ENCODE data around the gene MED22. TPM values are rescaled to one million over a fixed set of nuclear protein-coding genes. Genes with fewer than 3 reads are reported as not detected.

Gene MED22
- total RNA-seq, 1 experiment from 2014 or later, result 60.1 TPM

DNA sequence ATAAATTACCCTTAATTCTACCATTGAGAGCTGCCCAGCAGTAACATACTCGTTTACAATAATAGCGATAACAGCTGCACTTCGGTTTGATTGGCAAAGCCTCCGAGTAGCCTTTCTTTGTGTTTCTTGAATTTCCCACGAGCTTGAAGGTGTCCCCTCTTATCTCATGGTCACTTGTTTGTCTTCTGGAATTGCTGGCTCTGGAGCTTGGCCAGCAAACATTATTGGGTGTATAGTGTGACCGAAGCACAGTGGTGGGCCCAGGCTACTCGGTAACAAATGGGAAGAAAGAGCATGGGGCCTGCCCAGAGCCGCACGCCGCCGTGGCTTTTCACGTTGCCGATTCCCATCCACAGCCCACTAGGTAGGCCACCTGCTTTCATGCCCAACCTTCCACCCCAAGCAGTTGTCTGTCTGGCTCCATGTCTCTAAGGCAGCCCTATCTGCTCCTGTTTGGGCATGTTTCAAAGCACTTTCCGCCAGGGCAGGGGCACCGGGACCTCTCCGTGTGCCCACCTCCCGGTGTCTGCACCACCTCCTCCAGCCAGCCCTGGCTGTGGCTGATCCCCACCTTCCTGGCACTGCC, 36.9 kb upstream of the MED22 start:
- Mint-ChIP-seq H3K27ac (ENCODE audit: unreplicated experiment) (no peak overlapping the region), H3K27me3 (ENCODE audit: insufficient read depth, unreplicated experiment) (no peaks in the 10 kb centered on the region), H3K4me1 (ENCODE audit: low read depth, unreplicated experiment) (peaks cover 11% of the 10 kb centered on the region), H3K9me3 (ENCODE audit: unreplicated experiment) (no peaks in the 10 kb centered on the region), H3K36me3 (ENCODE audit: insufficient read depth, unreplicated experiment) (no peaks in the 10 kb centered on the region), H3K4me3 (ENCODE audit: unreplicated experiment) (no peak overlapping the region)
- TF ChIP-seq, protein P1, sequence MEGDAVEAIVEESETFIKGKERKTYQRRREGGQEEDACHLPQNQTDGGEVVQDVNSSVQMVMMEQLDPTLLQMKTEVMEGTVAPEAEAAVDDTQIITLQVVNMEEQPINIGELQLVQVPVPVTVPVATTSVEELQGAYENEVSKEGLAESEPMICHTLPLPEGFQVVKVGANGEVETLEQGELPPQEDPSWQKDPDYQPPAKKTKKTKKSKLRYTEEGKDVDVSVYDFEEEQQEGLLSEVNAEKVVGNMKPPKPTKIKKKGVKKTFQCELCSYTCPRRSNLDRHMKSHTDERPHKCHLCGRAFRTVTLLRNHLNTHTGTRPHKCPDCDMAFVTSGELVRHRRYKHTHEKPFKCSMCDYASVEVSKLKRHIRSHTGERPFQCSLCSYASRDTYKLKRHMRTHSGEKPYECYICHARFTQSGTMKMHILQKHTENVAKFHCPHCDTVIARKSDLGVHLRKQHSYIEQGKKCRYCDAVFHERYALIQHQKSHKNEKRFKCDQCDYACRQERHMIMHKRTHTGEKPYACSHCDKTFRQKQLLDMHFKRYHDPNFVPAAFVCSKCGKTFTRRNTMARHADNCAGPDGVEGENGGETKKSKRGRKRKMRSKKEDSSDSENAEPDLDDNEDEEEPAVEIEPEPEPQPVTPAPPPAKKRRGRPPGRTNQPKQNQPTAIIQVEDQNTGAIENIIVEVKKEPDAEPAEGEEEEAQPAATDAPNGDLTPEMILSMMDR (IDR thresholded peaks at IDR 0.05; ENCODE audit: insufficient read depth in 1 of 2, low read depth in 1 of 2, low read length in 1 of 2, severe bottlenecking in 1 of 2, unreplicated experiment in 1 of 2), result no peak
- intact Hi-C loops (cut with micrococcal nuclease; ENCODE audit: unreplicated experiment), result no loop called here
- no peaks in the 10 kb centered on the region for H3K36me3 ChIP-seq (ENCODE audit: control insufficient read depth, insufficient read depth, low read length)
- no peak overlapping the region for H3K4me3 ChIP-seq (ENCODE audit: low read depth, low read length)
- no TSS peak for BruUV-seq (replicated peaks)
- H3K4me1 ChIP-seq, result no peaks in the 10 kb centered on the region
- H3K27me3 ChIP-seq (replicated peaks; ENCODE audit: control insufficient read depth, insufficient read depth, low read length), result no peaks in the 10 kb centered on the region
- CTCF ChIA-PET, result no interaction called here
- POLR2A ChIA-PET, result interaction anchor here (0.6 kb wide), 1 partner anchor 75 kb away, joined by 6 read pairs; the partner anchor contains the start of gene CACFD1
- no peaks in the 10 kb centered on the region for H3K9me3 ChIP-seq
- no peak for DNase-seq

DNA sequence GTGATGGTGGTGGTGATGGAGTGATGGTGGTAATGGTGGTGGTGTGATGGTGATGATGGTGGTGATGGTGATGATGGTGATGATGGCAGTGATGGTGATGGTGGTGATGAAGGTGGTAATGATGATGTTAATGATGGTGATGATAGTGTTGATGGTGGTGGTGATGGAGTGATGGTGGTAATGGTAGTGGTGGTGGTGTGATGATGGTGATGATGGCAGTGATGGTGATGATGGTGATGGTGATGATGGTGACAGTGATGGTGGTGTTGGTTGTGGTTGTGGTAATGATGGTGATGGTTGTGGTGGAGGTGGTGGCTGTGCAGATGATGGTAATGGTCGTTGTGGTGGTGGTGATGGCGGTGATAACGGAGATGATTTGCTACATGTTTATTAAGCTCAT, 35.5 kb upstream of the MED22 start:
- BruUV-seq (replicated peaks), result no TSS peak
- no peaks in the 10 kb centered on the region for H3K36me3 ChIP-seq (ENCODE audit: control insufficient read depth, insufficient read depth, low read length)
- no peaks in the 10 kb centered on the region for H3K4me1 ChIP-seq
- H3K4me3 Mint-ChIP-seq (ENCODE audit: unreplicated experiment), result no peak overlapping the region
- peaks cover 7% of the 10 kb centered on the region for H3K4me1 Mint-ChIP-seq (ENCODE audit: low read depth, unreplicated experiment)
- TF ChIP-seq, protein P1 (IDR thresholded peaks at IDR 0.05; ENCODE audit: insufficient read depth in 1 of 2, low read depth in 1 of 2, low read length in 1 of 2, severe bottlenecking in 1 of 2, unreplicated experiment in 1 of 2), result no peak
- no peaks in the 10 kb centered on the region for H3K9me3 ChIP-seq
- no peak overlapping the region for H3K27ac Mint-ChIP-seq (ENCODE audit: unreplicated experiment)
- DNase-seq, result no peak
- POLR2A ChIA-PET, result interaction anchor here (0.6 kb wide), 1 partner anchor 23 kb away, joined by 3 read pairs; no protein-coding TSS in a partner anchor
- H3K36me3 Mint-ChIP-seq (ENCODE audit: insufficient read depth, unreplicated experiment), result no peaks in the 10 kb centered on the region
- CTCF ChIA-PET, result no interaction called here
- no peaks in the 10 kb centered on the region for H3K27me3 ChIP-seq (replicated peaks; ENCODE audit: control insufficient read depth, insufficient read depth, low read length)
- intact Hi-C loops (cut with micrococcal nuclease; ENCODE audit: unreplicated experiment), result no loop called here
- H3K27me3 Mint-ChIP-seq (ENCODE audit: insufficient read depth, unreplicated experiment), result no peaks in the 10 kb centered on the region
- H3K4me3 ChIP-seq (ENCODE audit: low read depth, low read length), result no peak overlapping the region
- no peaks in the 10 kb centered on the region for H3K9me3 Mint-ChIP-seq (ENCODE audit: unreplicated experiment)

DNA sequence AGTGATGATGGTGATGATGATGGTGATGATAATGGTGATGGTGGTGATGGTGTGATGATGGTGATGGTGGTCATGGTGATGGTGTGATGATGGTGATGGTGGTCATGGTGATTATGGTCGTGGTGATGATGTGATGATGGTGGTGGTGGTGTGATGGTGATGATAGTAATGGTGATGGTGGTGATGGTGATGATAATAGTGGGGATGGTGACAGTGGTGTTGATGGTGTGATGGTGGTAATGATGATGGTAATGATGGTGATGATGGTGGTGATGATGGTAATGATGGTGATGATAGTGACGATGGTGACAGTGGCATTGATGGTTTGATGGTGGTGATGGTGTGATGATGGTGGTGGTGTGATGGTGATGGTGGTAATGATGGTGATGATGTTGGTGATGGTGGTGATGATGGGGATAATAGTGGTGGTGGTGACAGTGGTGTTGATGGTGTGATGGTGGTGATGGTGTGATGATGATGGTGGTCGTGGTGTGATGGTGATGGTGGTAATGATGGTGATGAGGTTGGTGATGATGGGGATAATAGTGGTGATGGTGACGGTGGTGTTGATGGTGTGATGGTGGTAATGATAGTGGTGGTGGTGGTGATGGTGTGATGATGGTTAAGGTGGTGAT, 34.7 kb upstream of the MED22 start:
- TF ChIP-seq, protein P1 (IDR thresholded peaks at IDR 0.05; ENCODE audit: insufficient read depth in 1 of 2, low read depth in 1 of 2, low read length in 1 of 2, severe bottlenecking in 1 of 2, unreplicated experiment in 1 of 2), result no peak

More for the DNA sequence above, 34.7 kb upstream of the MED22 start:
- DNase-seq, result no peak
- no peak overlapping the region for H3K4me3 Mint-ChIP-seq (ENCODE audit: unreplicated experiment)
- Histone ChIP-seq H3K4me1 (no peaks in the 10 kb centered on the region), H3K27me3 (replicated peaks; ENCODE audit: control insufficient read depth, insufficient read depth, low read length) (no peaks in the 10 kb centered on the region), H3K9me3 (no peaks in the 10 kb centered on the region), H3K36me3 (ENCODE audit: control insufficient read depth, insufficient read depth, low read length) (no peaks in the 10 kb centered on the region), H3K4me3 (ENCODE audit: low read depth, low read length) (no peak overlapping the region)
- intact Hi-C loops (cut with micrococcal nuclease; ENCODE audit: unreplicated experiment), result no loop called here
- BruUV-seq (replicated peaks), result no TSS peak
- no peak overlapping the region for H3K27ac Mint-ChIP-seq (ENCODE audit: unreplicated experiment)
- no peaks in the 10 kb centered on the region for H3K36me3 Mint-ChIP-seq (ENCODE audit: insufficient read depth, unreplicated experiment)
- ChIA-PET POLR2A (no interaction called here), CTCF (no interaction called here)
- no peaks in the 10 kb centered on the region for H3K27me3 Mint-ChIP-seq (ENCODE audit: insufficient read depth, unreplicated experiment)
- H3K4me1 Mint-ChIP-seq (ENCODE audit: low read depth, unreplicated experiment), result peaks cover 7% of the 10 kb centered on the region
- H3K9me3 Mint-ChIP-seq (ENCODE audit: unreplicated experiment), result no peaks in the 10 kb centered on the region
